ENCODE results near the gene GALNT16. TPM values are rescaled to one million over a fixed set of nuclear protein-coding genes. Genes with fewer than 3 reads are reported as not detected.

The GALNT16 gene
- total RNA-seq, 1 experiment from 2014 or later: 3.8 TPM

DNA sequence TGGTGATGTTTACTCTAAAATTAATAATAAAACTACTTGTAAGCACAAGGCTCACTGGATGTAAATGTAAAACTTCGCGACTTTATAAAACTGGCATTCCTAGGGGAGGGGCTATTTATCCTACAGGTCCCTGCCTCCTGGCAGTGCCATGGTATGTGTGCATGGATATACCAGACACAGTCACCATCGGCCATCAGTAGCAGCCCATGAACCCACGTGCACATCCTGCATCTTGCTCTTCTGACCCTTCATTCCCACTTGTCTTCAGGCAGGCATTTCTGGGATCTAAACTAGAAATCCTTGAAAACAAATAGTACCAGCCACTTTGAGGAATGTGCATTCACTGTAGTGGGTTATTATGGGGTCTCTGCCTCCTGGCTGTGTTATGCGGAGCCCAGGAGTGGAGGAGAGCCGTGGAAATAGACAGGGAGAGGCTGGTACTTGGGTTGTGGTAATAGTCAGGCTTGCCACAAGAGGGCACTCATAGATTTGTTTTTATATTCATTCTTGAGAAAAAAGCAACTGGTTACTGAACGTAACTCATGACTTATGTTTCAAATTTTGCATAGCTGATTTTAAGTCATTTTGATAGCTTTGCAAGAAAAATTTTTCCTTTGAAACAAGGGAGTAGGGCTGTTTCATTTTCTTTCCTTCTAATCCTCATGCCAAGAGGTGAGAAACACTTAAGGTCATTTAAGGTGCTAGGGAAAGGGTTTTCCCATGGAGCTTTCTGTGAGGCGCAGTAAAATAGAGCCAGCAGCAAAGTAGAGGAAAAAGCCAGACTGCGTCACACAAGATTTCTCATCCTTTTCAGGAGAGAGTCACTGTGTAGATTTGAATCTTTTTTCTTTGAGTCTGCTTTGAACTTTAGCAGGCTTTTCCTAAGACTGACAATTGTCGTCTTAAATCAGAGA is 17.4 kb upstream of the GALNT16 start:
- no peaks in the 10 kb centered on the region for H3K27me3 Mint-ChIP-seq (ENCODE audit: insufficient read depth, unreplicated experiment)
- H3K27ac Mint-ChIP-seq (ENCODE audit: unreplicated experiment): no peak overlapping the region
- no peaks in the 10 kb centered on the region; the same call in 1 of the 2 replicates for H3K36me3 ChIP-seq (ENCODE audit: control insufficient read depth, insufficient read depth, low read length)
- H3K4me3 ChIP-seq (ENCODE audit: low read depth, low read length): no peak overlapping the region
- intact Hi-C loops (cut with micrococcal nuclease; ENCODE audit: unreplicated experiment): loop anchor here (1.0 to 5.0 kb wide), 7 partner anchors 19 to 330 kb away; partner anchors contain the start of gene CCDC177
- H3K4me1 ChIP-seq: peaks cover 8% of the 10 kb centered on the region; the same call in 1 of the 2 replicates
- CTCF ChIA-PET: interaction anchor here (0.6 to 3.2 kb wide), 8 partner anchors 14 to 480 kb away, joined by 3 to 31 read pairs (median 4); partner anchors contain the start of gene GALNT16
- no peak overlapping the region for H3K4me3 Mint-ChIP-seq (ENCODE audit: unreplicated experiment)
- H3K9me3 Mint-ChIP-seq (ENCODE audit: unreplicated experiment): no peaks in the 10 kb centered on the region
- BruUV-seq (replicated peaks): no TSS peak
- TF ChIP-seq, protein P1, sequence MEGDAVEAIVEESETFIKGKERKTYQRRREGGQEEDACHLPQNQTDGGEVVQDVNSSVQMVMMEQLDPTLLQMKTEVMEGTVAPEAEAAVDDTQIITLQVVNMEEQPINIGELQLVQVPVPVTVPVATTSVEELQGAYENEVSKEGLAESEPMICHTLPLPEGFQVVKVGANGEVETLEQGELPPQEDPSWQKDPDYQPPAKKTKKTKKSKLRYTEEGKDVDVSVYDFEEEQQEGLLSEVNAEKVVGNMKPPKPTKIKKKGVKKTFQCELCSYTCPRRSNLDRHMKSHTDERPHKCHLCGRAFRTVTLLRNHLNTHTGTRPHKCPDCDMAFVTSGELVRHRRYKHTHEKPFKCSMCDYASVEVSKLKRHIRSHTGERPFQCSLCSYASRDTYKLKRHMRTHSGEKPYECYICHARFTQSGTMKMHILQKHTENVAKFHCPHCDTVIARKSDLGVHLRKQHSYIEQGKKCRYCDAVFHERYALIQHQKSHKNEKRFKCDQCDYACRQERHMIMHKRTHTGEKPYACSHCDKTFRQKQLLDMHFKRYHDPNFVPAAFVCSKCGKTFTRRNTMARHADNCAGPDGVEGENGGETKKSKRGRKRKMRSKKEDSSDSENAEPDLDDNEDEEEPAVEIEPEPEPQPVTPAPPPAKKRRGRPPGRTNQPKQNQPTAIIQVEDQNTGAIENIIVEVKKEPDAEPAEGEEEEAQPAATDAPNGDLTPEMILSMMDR (IDR thresholded peaks at IDR 0.05; ENCODE audit: insufficient read depth in 1 of 2, low read depth in 1 of 2, low read length in 1 of 2, severe bottlenecking in 1 of 2, unreplicated experiment in 1 of 2): peak; percentile 69 to 78
- DNase-seq: peak; percentile 56 to 61
- no peaks in the 10 kb centered on the region for H3K27me3 ChIP-seq (replicated peaks; ENCODE audit: control insufficient read depth, insufficient read depth, low read length)
- peaks cover 15% of the 10 kb centered on the region for H3K36me3 Mint-ChIP-seq (ENCODE audit: insufficient read depth, unreplicated experiment)
- POLR2A ChIA-PET: interaction anchor here (0.6 kb wide), 1 partner anchor 144 kb away, joined by 3 read pairs; no protein-coding TSS in a partner anchor
- peaks cover 7% of the 10 kb centered on the region for H3K4me1 Mint-ChIP-seq (ENCODE audit: low read depth, unreplicated experiment)
- H3K9me3 ChIP-seq: no peaks in the 10 kb centered on the region

GRCh38 chr14:69244946-69245345 is 15.0 kb upstream of the GALNT16 start:
- Mint-ChIP-seq H3K27me3 (ENCODE audit: insufficient read depth, unreplicated experiment) (no peaks in the 10 kb centered on the region), H3K4me1 (ENCODE audit: low read depth, unreplicated experiment) (peaks cover 7% of the 10 kb centered on the region), H3K9me3 (ENCODE audit: unreplicated experiment) (no peaks in the 10 kb centered on the region), H3K36me3 (ENCODE audit: insufficient read depth, unreplicated experiment) (peaks cover 4% of the 10 kb centered on the region), H3K27ac (ENCODE audit: unreplicated experiment) (no peak overlapping the region), H3K4me3 (ENCODE audit: unreplicated experiment) (no peak overlapping the region)
- no peak for DNase-seq
- Histone ChIP-seq H3K4me3 (ENCODE audit: low read depth, low read length) (no peak overlapping the region), H3K27me3 (replicated peaks; ENCODE audit: control insufficient read depth, insufficient read depth, low read length) (no peaks in the 10 kb centered on the region), H3K4me1 (peaks cover 8% of the 10 kb centered on the region; the same call in 1 of the 2 replicates), H3K36me3 (ENCODE audit: control insufficient read depth, insufficient read depth, low read length) (no peaks in the 10 kb centered on the region), H3K9me3 (no peaks in the 10 kb centered on the region)
- ChIA-PET CTCF (interaction anchor here (0.7 kb wide), 1 partner anchor 12 kb away, joined by 6 read pairs; no protein-coding TSS in a partner anchor), POLR2A (no interaction called here)
- TF ChIP-seq, protein P1 (IDR thresholded peaks at IDR 0.05; ENCODE audit: insufficient read depth in 1 of 2, low read depth in 1 of 2, low read length in 1 of 2, severe bottlenecking in 1 of 2, unreplicated experiment in 1 of 2): no peak
- intact Hi-C loops (cut with micrococcal nuclease; ENCODE audit: unreplicated experiment): loop anchor here (5.0 kb wide), 2 partner anchors 117 to 327 kb away; partner anchors contain the start of gene CCDC177
- no TSS peak for BruUV-seq (replicated peaks)

- H3K4me3 ChIP-seq (ENCODE audit: low read depth, low read length): no peak overlapping the region
- BruUV-seq (replicated peaks): no TSS peak
- H3K4me1 ChIP-seq: peaks cover 6% of the 10 kb centered on the region; the same call in 1 of the 2 replicates
- H3K9me3 ChIP-seq: no peaks in the 10 kb centered on the region
- no peaks in the 10 kb centered on the region for H3K36me3 Mint-ChIP-seq (ENCODE audit: insufficient read depth, unreplicated experiment)
- CTCF ChIA-PET: interaction anchor here (0.5 kb wide), 1 partner anchor 105 kb away, joined by 6 read pairs; no protein-coding TSS in a partner anchor
- no peaks in the 10 kb centered on the region for H3K27me3 ChIP-seq (replicated peaks; ENCODE audit: control insufficient read depth, insufficient read depth, low read length)
- no peak overlapping the region for H3K27ac Mint-ChIP-seq (ENCODE audit: unreplicated experiment)
- no peak for DNase-seq
- no peaks in the 10 kb centered on the region for H3K27me3 Mint-ChIP-seq (ENCODE audit: insufficient read depth, unreplicated experiment)
- no peaks in the 10 kb centered on the region for H3K9me3 Mint-ChIP-seq (ENCODE audit: unreplicated experiment)
- H3K4me3 Mint-ChIP-seq (ENCODE audit: unreplicated experiment): no peak overlapping the region
- no peaks in the 10 kb centered on the region for H3K36me3 ChIP-seq (ENCODE audit: control insufficient read depth, insufficient read depth, low read length)
- intact Hi-C loops (cut with micrococcal nuclease; ENCODE audit: unreplicated experiment): no loop called here
- H3K4me1 Mint-ChIP-seq (ENCODE audit: low read depth, unreplicated experiment): peaks cover 5% of the 10 kb centered on the region
- TF ChIP-seq, protein P1 (IDR thresholded peaks at IDR 0.05; ENCODE audit: insufficient read depth in 1 of 2, low read depth in 1 of 2, low read length in 1 of 2, severe bottlenecking in 1 of 2, unreplicated experiment in 1 of 2): no peak
- POLR2A ChIA-PET: no interaction called here
These were observed 13.6 kb upstream of the GALNT16 start for GRCh38 chr14:69246331-69246730.
